HEK293T (cell line): ENCODE measurements around the gene CDK14.

ENCODE experiments used
- ARNT ChIP-seq: fragments of 450-650 bp; IDR thresholded peaks from 2 replicates; pipeline ENCODE4 v1.6.1; 2017; ENCODE audit warnings: mild to moderate bottlenecking
- BHLHE40 ChIP-seq: fragments of 450-650 bp; IDR thresholded peaks from 2 replicates; pipeline ENCODE4 v1.6.1; 2016; ENCODE audit warnings: mild to moderate bottlenecking, moderate library complexity, borderline replicate concordance
- CTBP1 ChIP-seq: fragments of 450-650 bp; IDR thresholded peaks from 2 replicates; pipeline ENCODE4 v1.6.1; 2016; ENCODE audit warnings: borderline replicate concordance
- FOXA1 ChIP-seq: fragments of 450-650 bp; IDR thresholded peaks from 2 replicates; pipeline ENCODE4 v1.6.1; 2016; ENCODE audit warnings: mild to moderate bottlenecking
- FOXM1 ChIP-seq: fragments of 450-650 bp; IDR thresholded peaks from 2 replicates; pipeline ENCODE4 v1.6.1; 2017; ENCODE audit warnings: mild to moderate bottlenecking, borderline replicate concordance
- HDGF ChIP-seq: fragments of 450-650 bp; IDR thresholded peaks from 2 replicates; pipeline ENCODE4 v1.6.1; 2017; ENCODE audit warnings: antibody characterized with exemption, borderline replicate concordance
- LEF1 ChIP-seq: fragments of 450-650 bp; IDR thresholded peaks from 2 replicates; pipeline ENCODE4 v1.6.1; 2017; ENCODE audit warnings: mild to moderate bottlenecking, borderline replicate concordance
- NFRKB ChIP-seq: fragments of 450-650 bp; IDR thresholded peaks from 2 replicates; pipeline ENCODE4 v1.6.1; 2016; ENCODE audit warnings: mild to moderate bottlenecking, moderate library complexity
- SP1 ChIP-seq: fragments of 450-650 bp; IDR thresholded peaks from 2 replicates; pipeline ENCODE4 v1.6.1; 2017
- SUZ12 ChIP-seq: fragments of 450-650 bp; IDR thresholded peaks from 2 replicates; pipeline ENCODE4 v1.6.1; 2016; ENCODE audit warnings: mild to moderate bottlenecking
- TARDBP ChIP-seq: fragments of 450-650 bp; IDR thresholded peaks from 2 replicates; pipeline ENCODE4 v1.6.1; 2016
- ZNF384 ChIP-seq: fragments of 450-650 bp; IDR thresholded peaks from 2 replicates; pipeline ENCODE4 v1.6.1; 2016
- TF ChIP-seq, protein P1 (sequence below): fragments of 450-650 bp; IDR thresholded peaks from 2 replicates; pipeline ENCODE4 v1.6.1; 2016

DNA sequence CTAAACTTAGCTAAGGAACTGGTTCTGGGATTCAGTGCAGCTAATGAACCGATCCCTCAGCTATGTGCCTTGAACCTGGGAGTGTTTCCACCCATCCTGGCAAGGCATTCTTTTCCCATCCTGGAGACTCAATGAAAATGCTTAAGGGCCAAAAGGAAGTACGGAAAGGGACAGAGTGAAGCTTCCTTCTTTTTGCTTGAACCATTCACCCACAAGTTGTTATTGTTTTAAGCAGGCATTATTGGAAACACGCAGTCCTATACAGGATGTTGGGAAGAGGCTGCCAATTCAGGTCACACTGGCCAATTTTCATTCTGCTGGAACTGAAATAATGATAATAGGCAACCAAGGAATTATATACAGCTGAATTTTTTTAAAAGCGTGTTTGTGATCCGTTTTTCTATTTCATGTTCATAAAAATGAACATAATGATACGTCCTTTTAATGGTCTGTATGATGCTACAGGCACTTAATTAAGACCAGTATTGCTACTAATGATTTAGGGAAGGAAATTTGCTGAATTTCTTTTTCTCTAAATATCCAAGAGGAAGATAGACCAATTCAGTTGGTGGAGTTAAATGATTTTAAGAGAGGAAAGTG, 610.3 kb downstream of the CDK14 start:
- no peak for TF ChIP-seq CTBP1
- TF ChIP-seq SP1, result no peak
- no peak for TF ChIP-seq HDGF
- TF ChIP-seq BHLHE40, result no peak
- no peak for TF ChIP-seq ARNT
- TF ChIP-seq LEF1, result no peak
- no peak for TF ChIP-seq FOXA1
- TF ChIP-seq SUZ12, result no peak
- no peak for TF ChIP-seq ZNF384
- TF ChIP-seq, protein P1, sequence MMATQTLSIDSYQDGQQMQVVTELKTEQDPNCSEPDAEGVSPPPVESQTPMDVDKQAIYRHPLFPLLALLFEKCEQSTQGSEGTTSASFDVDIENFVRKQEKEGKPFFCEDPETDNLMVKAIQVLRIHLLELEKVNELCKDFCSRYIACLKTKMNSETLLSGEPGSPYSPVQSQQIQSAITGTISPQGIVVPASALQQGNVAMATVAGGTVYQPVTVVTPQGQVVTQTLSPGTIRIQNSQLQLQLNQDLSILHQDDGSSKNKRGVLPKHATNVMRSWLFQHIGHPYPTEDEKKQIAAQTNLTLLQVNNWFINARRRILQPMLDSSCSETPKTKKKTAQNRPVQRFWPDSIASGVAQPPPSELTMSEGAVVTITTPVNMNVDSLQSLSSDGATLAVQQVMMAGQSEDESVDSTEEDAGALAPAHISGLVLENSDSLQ, result no peak
- no peak for TF ChIP-seq NFRKB
- no peak for TF ChIP-seq FOXM1
- no peak for TF ChIP-seq TARDBP
